ENCODE measurements around the gene COA4.
A peak's percentile ranks its signal among the peaks of the same experiment; 100 is the strongest.
"Not testable (repeated sequence)": the region's sequence is repeated elsewhere in the genome, so short reads cannot be mapped to it uniquely, and the experiment has no call there.

COA4 gene
- total RNA-seq: 31.9 to 70.1 reads per million in 2 experiments

- peak; percentile 91 for DNase-seq (ENCODE audit: low read depth)
Measured at GRCh38 chr11:73876424-73877310, at the start of gene COA4, which contains the start of gene PAAF1. COA4 (minus strand) TSS chr11:73876846; CDS start chr11:73873378, 3,468 bp downstream. PAAF1 (plus strand) TSS chr11:73876999; CDS start chr11:73877022, 23 bp downstream.

- DNase-seq (ENCODE audit: low read depth): no peak
Measured at GRCh38 chr11:73921180-73921579, 44.5 kb upstream of the COA4 start.

- DNase-seq (ENCODE audit: low read depth): no peak
Measured at GRCh38 chr11:73916435-73916834, 39.8 kb upstream of the COA4 start.

GRCh38 chr11:73914284-73914683, 37.6 kb upstream of the COA4 start:
- DNase-seq (ENCODE audit: low read depth): no peak

GRCh38 chr11:73913472-73913871, 36.8 kb upstream of the COA4 start:
- DNase-seq (ENCODE audit: low read depth): no peak

- DNase-seq (ENCODE audit: low read depth): no peak
Measured at GRCh38 chr11:73912026-73912425, 35.4 kb upstream of the COA4 start.

- DNase-seq (ENCODE audit: low read depth): no peak
Measured at GRCh38 chr11:73907191-73907590, 30.5 kb upstream of the COA4 start.

- no peak for DNase-seq (ENCODE audit: low read depth)
Measured at GRCh38 chr11:73902303-73902702, 25.7 kb upstream of the COA4 start.

- no peak for DNase-seq (ENCODE audit: low read depth)
Measured at GRCh38 chr11:73894725-73895335, 18.2 kb upstream of the COA4 start.

GRCh38 chr11:73893041-73893440, 16.4 kb upstream of the COA4 start:
- DNase-seq (ENCODE audit: low read depth): no peak

- no peak for DNase-seq (ENCODE audit: low read depth)
Measured at GRCh38 chr11:73889536-73889935, 12.9 kb upstream of the COA4 start.

- DNase-seq (ENCODE audit: low read depth): no peak
Measured at GRCh38 chr11:73889019-73889418, 12.4 kb upstream of the COA4 start.

GRCh38 chr11:73888244-73888643, 11.6 kb upstream of the COA4 start:
- DNase-seq (ENCODE audit: low read depth): no peak

- DNase-seq (ENCODE audit: low read depth): no peak
Measured at GRCh38 chr11:73883856-73884255, 7.2 kb upstream of the COA4 start.

- not testable (repeated sequence) for DNase-seq (ENCODE audit: low read depth)
Measured at GRCh38 chr11:73880449-73880848, 3.8 kb upstream of the COA4 start.

GRCh38 chr11:73878771-73879170, 2.1 kb upstream of the COA4 start:
- DNase-seq (ENCODE audit: low read depth): no peak

GRCh38 chr11:73875840-73876239, 806 bp downstream of the COA4 start:
- no peak for DNase-seq (ENCODE audit: low read depth)

- no peak for DNase-seq (ENCODE audit: low read depth)
Measured at GRCh38 chr11:73875380-73875779, 1.3 kb downstream of the COA4 start.

GRCh38 chr11:73872749-73873357, 3.8 kb downstream of the COA4 start:
- DNase-seq (ENCODE audit: low read depth): no peak

GRCh38 chr11:73870261-73870660, 6.4 kb downstream of the COA4 start:
- no peak for DNase-seq (ENCODE audit: low read depth)

- no peak for DNase-seq (ENCODE audit: low read depth)
Measured at GRCh38 chr11:73869332-73869949, 7.2 kb downstream of the COA4 start.

- DNase-seq (ENCODE audit: low read depth): no peak
Measured at GRCh38 chr11:73866586-73866996, 10.1 kb downstream of the COA4 start.
